A673 (cell line): ENCODE data around the gene TLE1. TPM values are rescaled to one million over a fixed set of nuclear protein-coding genes. Genes with fewer than 3 reads are reported as not detected.

ENCODE experiments used
- BruUV-seq: library from RNA; stranded (reverse); fragments of 400-500 nt; replicated peaks from 2 replicates; lab custom pipeline; 2021; lab: Mats Ljungman, UMichigan
- CTCF ChIA-PET: fragments of 300-600 bp; sonication (Branson Sonifier 250); formaldehyde crosslinking; loops from one replicate; lab custom pipeline; 2022; ENCODE audit warnings: antibody characterized with exemption; lab: Charles Lee
- POLR2A ChIA-PET: fragments of 300-600 bp; sonication (Branson Sonifier 250); formaldehyde crosslinking; loops from one replicate; lab custom pipeline; 2022; ENCODE audit warnings: antibody characterized with exemption; ENCODE audit not compliant: low non-redundant PET; lab: Charles Lee
- DNase-seq: peaks from one replicate; pipeline ENCODE4 v3.0.0-alpha.2; 2015; ENCODE audit warnings: low spot score
- H3K27ac ChIP-seq: fragments of 200-600 bp; sonication (generic); 2 replicates; pipeline ENCODE4 v1.5.1; 2016; ENCODE audit warnings: mixed run types, low read depth, mild to moderate bottlenecking, mixed read lengths, antibody characterized with exemption, low read length; ENCODE audit not compliant: poor library complexity, severe bottlenecking
- H3K27me3 ChIP-seq: fragments of 200-600 bp; sonication (generic); replicated peaks from 2 replicates; pipeline ENCODE4 v1.6.1; 2017; ENCODE audit warnings: mixed run types, low read depth, mild to moderate bottlenecking, mixed read lengths, antibody characterized with exemption, low read length; ENCODE audit not compliant: insufficient read depth, poor library complexity
- H3K36me3 ChIP-seq: fragments of 200-600 bp; sonication (generic); 2 replicates; pipeline ENCODE4 v1.6.1; 2016; ENCODE audit warnings: mixed run types, mild to moderate bottlenecking, mixed read lengths, antibody characterized with exemption, low read length; ENCODE audit not compliant: insufficient read depth, poor library complexity, severe bottlenecking
- H3K4me1 ChIP-seq: fragments of 200-600 bp; sonication (generic); 2 replicates; pipeline ENCODE4 v1.6.1; 2017; ENCODE audit warnings: mixed run types, mild to moderate bottlenecking, mixed read lengths, antibody characterized with exemption, low read length; ENCODE audit not compliant: insufficient read depth, poor library complexity, severe bottlenecking
- H3K4me3 ChIP-seq: fragments of 200-600 bp; sonication (generic); 2 replicates; pipeline ENCODE4 v1.5.1; 2016; ENCODE audit warnings: low read depth, mixed run types, mild to moderate bottlenecking, mixed read lengths, low read length; ENCODE audit not compliant: poor library complexity, severe bottlenecking
- H3K9me3 ChIP-seq: fragments of 200-600 bp; sonication (generic); 2 replicates; pipeline ENCODE4 v1.6.1; 2016; ENCODE audit warnings: mixed run types, low read depth, mild to moderate bottlenecking, mixed read lengths, antibody characterized with exemption, low read length; ENCODE audit not compliant: poor library complexity, severe bottlenecking
- CTCF ChIP-seq: fragments of 300-800, 200-600 bp; sonication (generic); conservative IDR thresholded peaks from 2 replicates; pipeline ENCODE4 v1.5.1; 2017; ENCODE audit warnings: low read depth, mild to moderate bottlenecking, antibody characterized with exemption, low read length, moderate library complexity, mixed read lengths
- EZH2 ChIP-seq: fragments of 200-600 bp; sonication (generic); IDR thresholded peaks from 2 replicates; pipeline ENCODE4 v1.6.1; 2017; ENCODE audit warnings: borderline replicate concordance, low read depth, mild to moderate bottlenecking, mixed read lengths, antibody characterized with exemption, low read length; ENCODE audit not compliant: poor library complexity, severe bottlenecking
- intact Hi-C: fragments of 100-400 bp; cut with micrococcal nuclease; formaldehyde crosslinking; loops from one replicate; pipeline ENCODE4 v1.10.0; 2022; ENCODE audit not compliant: unreplicated experiment
- total RNA-seq: library from RNA; stranded (reverse); gene quantifications from 2 replicates; pipeline ENCODE4 v1.2.3, GENCODE V29; 2021

TLE1 gene
- total RNA-seq, 1 experiment from 2014 or later = 2.2 TPM

- no peaks in the 10 kb centered on the region for H3K9me3 ChIP-seq
- ChIA-PET CTCF (interaction anchor here (0.7 kb wide), 1 partner anchor 313 kb away, joined by 4 read pairs; no protein-coding TSS in a partner anchor), POLR2A (no interaction called here)
- no peak for TF ChIP-seq EZH2
- no peak for TF ChIP-seq CTCF
- peaks cover 26% of the 10 kb centered on the region for H3K27me3 ChIP-seq
- DNase-seq = no peak
- H3K36me3 ChIP-seq = no peaks in the 10 kb centered on the region
- BruUV-seq = no TSS peak
- no peak overlapping the region for H3K27ac ChIP-seq
- H3K4me3 ChIP-seq = no peak overlapping the region
- H3K4me1 ChIP-seq = no peaks in the 10 kb centered on the region
- intact Hi-C loops = no loop called here
These were observed 5.6 kb downstream of the TLE1 start for GRCh38 chr9:81683704-81684103.

GRCh38 chr9:81683238-81683637 lies 6.1 kb downstream of the TLE1 start:
- intact Hi-C loops = no loop called here
- no TSS peak for BruUV-seq
- Histone ChIP-seq H3K36me3 (no peaks in the 10 kb centered on the region), H3K27ac (no peak overlapping the region), H3K27me3 (peaks cover 22% of the 10 kb centered on the region), H3K4me3 (no peak overlapping the region), H3K9me3 (no peaks in the 10 kb centered on the region), H3K4me1 (no peaks in the 10 kb centered on the region)
- DNase-seq = no peak
- no peak for TF ChIP-seq EZH2
- no peak for TF ChIP-seq CTCF
- ChIA-PET POLR2A (no interaction called here), CTCF (interaction anchor here (0.7 kb wide), 1 partner anchor 312 kb away, joined by 4 read pairs; no protein-coding TSS in a partner anchor)

- POLR2A ChIA-PET = no interaction called here
- no TSS peak for BruUV-seq
- no peaks in the 10 kb centered on the region for H3K4me1 ChIP-seq
These were observed 6.5 kb downstream of the TLE1 start for GRCh38 chr9:81682797-81683196.

More at GRCh38 chr9:81682797-81683196, 6.5 kb downstream of the TLE1 start:
- no peak for DNase-seq
- CTCF ChIA-PET = no interaction called here
- peaks cover 18% of the 10 kb centered on the region for H3K27me3 ChIP-seq
- H3K9me3 ChIP-seq = no peaks in the 10 kb centered on the region
- TF ChIP-seq EZH2 (no peak), CTCF (no peak)
- H3K27ac ChIP-seq = no peak overlapping the region
- H3K36me3 ChIP-seq = no peaks in the 10 kb centered on the region
- intact Hi-C loops = no loop called here
- H3K4me3 ChIP-seq = no peak overlapping the region
